Omental fat pad (tissue), 4 donors: ENCODE data around the gene UBL5. TPM values are rescaled to one million over a fixed set of nuclear protein-coding genes. Genes with fewer than 3 reads are reported as not detected.
A peak's percentile ranks its signal among the peaks of the same experiment; 100 is the strongest.
"Not testable (repeated sequence)": the region's sequence is repeated elsewhere in the genome, so short reads cannot be mapped to it uniquely, and the experiment has no call there.

Experiments
- ATAC-seq: fragments of 150-250 bp; one replicate; pipeline ENCODE4 v1.9.1; 2016; ENCODE audit warnings: mild to moderate bottlenecking, moderate library complexity; ENCODE audit not compliant: low FRiP score
- DNase-seq: peaks from one replicate; pipeline ENCODE4 v3.0.0-alpha.2; 2019; ENCODE audit warnings: low spot score
- CTCF ChIP-seq, 3 donors: fragments of 450-650 bp; IDR thresholded peaks; one replicate each; pipeline ENCODE4 v1.5.1; 2016 to 2017; ENCODE audit warnings: antibody characterized with exemption in 3 of 3, mild to moderate bottlenecking in 3 of 3, moderate library complexity in 2 of 3
- total RNA-seq, 4 donors: library from RNA; depleted of rRNA; stranded (reverse); fragments of >200 nt; gene quantifications; one replicate each; pipeline ENCODE4 v1.1.0, GENCODE V29; 2016

Gene UBL5
- total RNA-seq, 4 donors from 2014 or later: 407 to 513 (median 455) TPM

DNA sequence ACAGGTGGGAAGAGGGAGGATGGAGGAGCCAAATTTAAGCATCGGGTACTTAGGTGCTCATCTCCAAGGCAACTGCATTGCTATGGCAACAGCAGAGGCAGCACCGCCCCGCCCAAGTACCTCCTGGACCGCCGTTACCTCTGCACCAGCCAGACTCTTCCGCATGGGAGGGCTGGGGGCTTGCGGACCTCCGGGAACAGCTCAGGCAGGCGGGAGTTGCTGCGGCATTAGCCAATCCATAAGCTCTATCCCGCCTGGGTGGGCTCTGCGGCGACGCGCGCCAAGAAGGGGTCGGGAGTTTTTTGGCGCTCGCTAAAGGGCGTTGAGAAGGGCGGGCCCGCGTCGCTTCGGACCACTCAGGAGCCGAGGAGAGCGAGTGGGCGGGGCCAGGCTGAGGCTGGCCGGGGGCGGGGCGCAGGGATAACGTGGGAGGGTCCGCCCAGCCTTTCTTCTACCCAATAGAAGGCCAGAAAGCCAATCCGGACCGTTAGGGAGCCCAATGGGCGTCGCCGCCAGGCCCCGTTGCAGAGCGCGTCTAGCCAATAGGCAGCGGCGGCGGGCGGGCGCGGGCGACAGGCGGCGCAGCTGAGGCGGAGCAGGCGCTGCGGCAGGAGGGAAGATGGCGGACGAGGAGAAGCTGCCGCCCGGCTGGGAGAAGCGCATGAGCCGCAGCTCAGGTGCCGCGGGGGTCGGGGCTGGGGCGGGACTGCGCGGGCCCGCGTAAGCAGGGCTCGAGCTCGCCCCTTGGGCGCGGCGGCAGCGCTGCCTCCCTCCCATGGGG is 7.2 kb downstream of the UBL5 start, which contains the start of gene PIN1:
Gene PIN1, plus strand, starts transcription at position 593 of the 781 bp plus-strand sequence. Its CDS starts 27 bp downstream, at position 620.
- no peak for TF ChIP-seq CTCF (IDR thresholded peaks at IDR 0.05)
- ATAC-seq (peak; percentile 99), DNase-seq (peak; percentile 96)

GRCh38 chr19:9835507-9835949 is 7.8 kb downstream of the UBL5 start:
- TF ChIP-seq CTCF (IDR thresholded peaks at IDR 0.05): no peak
- DNase-seq (no peak), ATAC-seq (peak; percentile 30)

- no peak for TF ChIP-seq CTCF (IDR thresholded peaks at IDR 0.05)
- ATAC-seq (no peak), DNase-seq (no peak)
Observed at GRCh38 chr19:9836021-9836420, 8.3 kb downstream of the UBL5 start.

GRCh38 chr19:9838324-9838723 is 10.6 kb downstream of the UBL5 start:
- TF ChIP-seq CTCF (IDR thresholded peaks at IDR 0.05): no peak
- ATAC-seq (no peak), DNase-seq (no peak)

DNA sequence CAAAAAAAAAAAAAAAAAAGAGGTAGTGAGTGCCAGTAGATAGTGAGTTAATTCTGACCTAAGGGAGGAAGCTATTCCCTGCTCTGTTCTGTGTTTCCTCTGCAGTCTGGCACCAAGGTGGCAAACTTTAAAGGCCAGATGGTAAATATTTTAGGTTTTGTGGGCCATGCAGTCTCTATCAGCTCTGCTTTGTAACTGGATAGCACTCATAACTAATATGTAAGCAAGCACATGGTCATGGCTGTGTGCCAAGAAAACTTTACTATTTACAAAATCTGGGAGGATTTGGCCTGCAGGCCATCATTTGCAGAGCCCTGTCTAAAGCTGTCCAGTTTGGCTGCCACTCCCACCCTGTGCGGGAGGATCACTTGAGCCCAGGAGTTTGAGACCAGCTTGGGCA is 11.7 kb downstream of the UBL5 start:
- no peak for TF ChIP-seq CTCF (IDR thresholded peaks at IDR 0.05)
- DNase-seq (no peak), ATAC-seq (no peak)

GRCh38 chr19:9842834-9843625 is 15.3 kb downstream of the UBL5 start:
- no peak for ATAC-seq

GRCh38 chr19:9843626-9844273 is 16.0 kb downstream of the UBL5 start:
- ATAC-seq, DNase-seq: not testable (repeated sequence)

More at GRCh38 chr19:9842834-9843625, 15.3 kb downstream of the UBL5 start:
- no peak for DNase-seq
- TF ChIP-seq CTCF (IDR thresholded peaks at IDR 0.05): no peak
